NCI-H2107 treated with DMSO at 0.1 percent for 48 hours (cell line): ENCODE measurements around the gene ARHGAP31.

Experiments
- DNase-seq: peaks from one replicate; lab custom pipeline; 2025; ENCODE audit not compliant: unreplicated experiment; lab: John Stamatoyannopoulos, UW

ARHGAP31 gene

GRCh38 chr3:119378259-119378803 lies 84.1 kb downstream of the ARHGAP31 start:
- no peak for DNase-seq

DNA sequence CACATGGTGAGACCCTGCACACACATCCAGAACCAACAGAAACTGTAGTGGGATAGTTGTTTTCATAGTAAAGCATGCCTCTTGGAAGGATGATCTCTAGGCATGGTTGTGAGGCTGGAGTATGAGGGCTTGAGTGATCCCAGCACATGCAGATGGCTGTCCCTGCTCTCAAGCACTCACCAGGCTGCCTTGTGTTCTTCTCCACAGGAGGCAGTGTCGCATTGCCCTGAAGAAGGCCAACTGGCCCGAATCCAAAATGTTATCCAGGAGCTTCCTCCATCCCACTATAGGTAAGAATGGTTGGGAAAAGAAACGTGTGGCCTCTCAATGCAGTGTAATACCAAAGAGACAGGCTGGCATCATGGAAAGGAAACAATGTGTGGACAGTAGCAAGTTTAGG lies 86.5 kb downstream of the ARHGAP31 start:
- peak; percentile 38 for DNase-seq

GRCh38 chr3:119382134-119382533 lies 88.0 kb downstream of the ARHGAP31 start:
- no peak for DNase-seq

DNA sequence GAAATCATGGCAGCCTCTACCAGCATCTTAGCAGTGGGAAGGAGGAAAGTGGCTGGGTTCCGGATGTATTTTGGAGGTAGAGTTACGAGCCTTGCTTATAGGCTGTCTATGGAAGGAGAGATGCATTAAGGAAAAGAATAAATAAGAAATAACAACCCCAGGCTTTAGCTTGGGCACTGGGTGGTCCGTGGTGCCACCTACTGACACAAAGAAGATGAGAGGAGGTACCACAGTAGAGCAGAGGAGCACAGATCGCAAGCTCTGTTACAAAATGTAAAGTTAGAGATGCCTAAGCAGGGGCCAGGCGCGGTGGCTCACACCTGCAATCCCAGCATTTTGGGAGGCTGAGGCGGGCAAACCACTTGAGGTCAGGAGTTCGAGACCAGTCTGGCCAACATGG lies 94.4 kb downstream of the ARHGAP31 start:
- DNase-seq, result no peak

DNA sequence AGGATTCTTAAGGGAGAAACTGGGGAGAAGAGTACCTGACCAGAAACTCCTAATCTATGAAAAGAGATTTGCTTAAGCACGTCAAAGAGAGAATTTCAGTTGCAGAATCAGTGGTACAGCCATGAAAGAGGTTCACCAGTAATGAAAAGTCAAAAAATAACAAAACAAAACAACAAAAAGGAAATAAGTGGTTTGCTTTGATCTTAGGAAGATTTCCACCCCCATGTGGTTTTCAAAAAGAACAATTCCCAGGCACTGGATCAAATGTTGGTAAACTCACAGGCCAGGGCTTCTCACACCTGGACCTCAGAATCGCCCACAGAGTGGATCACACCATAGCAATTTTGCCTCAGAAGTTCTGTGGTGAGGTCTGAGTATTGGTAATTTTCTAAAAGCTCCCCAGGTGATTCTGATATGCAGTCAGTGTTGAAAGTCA lies 101.8 kb downstream of the ARHGAP31 start:
- DNase-seq, result no peak

DNA sequence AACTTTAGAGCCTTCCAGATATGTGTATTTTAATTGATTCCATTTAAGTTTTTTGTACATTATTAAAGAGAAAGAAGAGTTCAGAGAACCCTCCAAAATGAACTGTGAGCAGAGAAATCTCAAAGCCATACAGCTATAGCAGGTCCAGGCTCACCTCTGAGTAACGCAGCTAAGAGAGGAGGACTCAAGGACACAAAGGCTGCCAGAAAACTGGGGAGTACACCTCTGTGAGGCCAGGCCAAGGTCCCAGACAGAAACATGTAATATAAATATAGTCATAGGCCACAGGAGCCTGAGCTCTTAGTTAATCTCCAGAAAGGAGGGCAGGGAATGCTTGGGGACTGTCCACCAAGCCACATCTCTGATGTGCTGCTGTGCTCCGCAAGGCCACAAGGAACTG lies 102.7 kb downstream of the ARHGAP31 start:
- no peak for DNase-seq

- no peak for DNase-seq
Observed at GRCh38 chr3:119400466-119400865, 106.3 kb downstream of the ARHGAP31 start.

DNA sequence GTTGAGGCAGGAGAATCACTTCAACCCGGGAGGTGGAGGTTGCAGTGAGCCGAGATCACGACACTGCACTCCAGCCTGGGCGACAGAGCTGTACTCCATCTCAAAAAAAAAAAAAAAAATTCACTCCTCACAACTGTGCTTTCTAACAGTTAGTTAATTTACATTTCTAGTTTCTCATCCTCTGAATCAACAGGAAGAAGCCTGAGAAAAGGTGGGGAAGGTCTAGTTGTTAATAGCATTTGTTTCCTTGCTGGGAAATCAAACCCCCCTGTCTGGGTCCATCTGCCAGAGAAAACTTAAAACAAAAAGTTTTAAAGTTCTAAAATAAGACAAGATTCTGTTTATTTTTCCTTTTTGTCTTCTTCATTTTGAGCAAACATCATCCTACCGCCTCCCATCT lies 106.9 kb downstream of the ARHGAP31 start:
- DNase-seq, result no peak

GRCh38 chr3:119401503-119402440 lies 107.6 kb downstream of the ARHGAP31 start:
- no peak for DNase-seq

DNA sequence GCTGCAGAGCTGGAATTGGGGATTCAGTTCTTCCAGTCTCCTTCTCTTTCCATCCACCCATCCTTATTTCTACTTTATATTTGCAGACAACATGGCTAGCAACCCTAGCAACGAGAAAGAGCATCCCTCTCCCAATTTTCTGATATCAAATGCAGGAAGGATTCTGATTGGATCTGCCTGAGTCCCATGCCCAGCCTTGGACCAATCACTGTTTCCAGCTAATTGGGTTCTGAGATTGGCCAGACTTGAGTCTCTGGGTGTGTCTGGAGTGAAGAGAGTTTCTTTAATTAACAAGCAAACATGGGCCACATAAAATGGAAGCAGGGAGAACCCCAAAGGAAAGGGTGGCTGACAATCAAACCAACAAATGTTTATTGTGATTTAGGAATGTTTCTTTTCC lies 108.6 kb downstream of the ARHGAP31 start:
- no peak for DNase-seq

- DNase-seq, result no peak
Observed at GRCh38 chr3:119403201-119403600, 109.0 kb downstream of the ARHGAP31 start.

GRCh38 chr3:119405315-119405714 lies 111.1 kb downstream of the ARHGAP31 start:
- DNase-seq, result no peak

DNA sequence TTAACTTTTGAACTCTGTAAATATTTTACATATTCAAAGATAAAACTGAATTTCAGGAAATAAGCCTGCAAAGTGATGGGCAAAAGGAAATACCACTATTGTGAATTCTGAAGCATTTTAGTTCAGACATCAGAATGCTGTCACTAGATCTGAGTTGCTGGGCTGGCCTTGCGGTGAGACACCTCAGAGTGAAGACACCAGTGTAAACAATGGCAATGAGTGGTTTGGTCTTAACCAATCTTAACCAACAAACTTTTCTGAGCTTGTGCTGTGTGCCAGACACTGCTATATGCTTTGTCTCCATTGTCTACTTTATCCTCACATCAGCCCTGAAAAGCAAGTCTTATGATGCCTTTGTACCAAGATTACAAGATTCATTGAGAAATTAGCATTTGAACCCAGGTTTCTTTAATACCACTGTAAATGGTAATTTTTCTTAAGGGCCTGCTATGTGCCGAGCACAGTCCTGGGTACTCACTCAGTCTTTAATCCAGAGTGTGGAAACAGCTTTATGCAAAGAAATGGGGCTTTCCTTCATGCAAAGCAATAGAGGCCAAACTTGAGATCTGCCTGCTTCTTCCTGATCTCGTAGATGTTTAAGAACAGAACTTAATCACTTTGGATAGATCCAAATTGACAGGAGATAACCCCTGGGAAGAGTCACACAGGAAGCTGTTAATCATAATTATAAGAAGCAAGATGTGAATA lies 114.2 kb downstream of the ARHGAP31 start:
- no peak for DNase-seq

DNA sequence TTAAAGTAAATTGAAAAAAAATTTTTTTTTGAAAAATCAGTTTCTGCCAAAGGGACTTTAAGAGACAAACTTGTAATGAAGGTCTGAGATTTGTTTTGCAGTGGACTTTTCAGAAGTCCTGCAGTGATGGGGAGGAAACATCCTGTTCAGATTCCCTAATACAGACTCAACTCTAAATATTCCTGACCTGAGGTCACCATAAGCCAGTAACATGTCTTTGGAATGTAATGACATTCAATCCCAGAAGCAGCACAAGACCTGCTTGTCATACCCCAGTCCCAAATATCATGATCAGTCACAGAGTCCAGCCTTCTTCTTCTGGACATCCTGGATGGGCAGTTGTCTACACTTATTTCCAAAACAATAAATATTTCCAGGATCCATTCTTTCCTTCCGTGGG lies 115.7 kb downstream of the ARHGAP31 start:
- DNase-seq, result no peak

GRCh38 chr3:119413603-119414280 lies 119.6 kb downstream of the ARHGAP31 start:
- no peak for DNase-seq

DNA sequence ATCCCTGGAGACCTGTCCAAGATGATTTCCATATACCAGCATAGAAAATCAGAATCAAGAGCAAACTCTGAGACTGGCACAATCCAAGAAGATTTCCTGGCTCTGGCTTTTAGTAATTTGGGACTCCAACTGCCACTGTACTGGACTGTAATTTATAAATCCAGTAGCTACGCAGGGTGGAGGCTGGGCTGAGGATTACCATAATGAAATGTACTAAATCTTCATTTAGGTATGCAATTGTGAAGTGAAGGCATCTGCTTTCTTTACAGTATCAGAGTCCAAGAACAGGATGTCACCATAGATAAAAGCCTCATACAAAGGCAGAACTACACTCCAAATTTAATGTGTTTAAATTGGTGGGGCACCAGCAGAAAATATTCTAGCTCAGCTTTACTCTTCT lies 122.7 kb downstream of the ARHGAP31 start:
- no peak for DNase-seq

DNA sequence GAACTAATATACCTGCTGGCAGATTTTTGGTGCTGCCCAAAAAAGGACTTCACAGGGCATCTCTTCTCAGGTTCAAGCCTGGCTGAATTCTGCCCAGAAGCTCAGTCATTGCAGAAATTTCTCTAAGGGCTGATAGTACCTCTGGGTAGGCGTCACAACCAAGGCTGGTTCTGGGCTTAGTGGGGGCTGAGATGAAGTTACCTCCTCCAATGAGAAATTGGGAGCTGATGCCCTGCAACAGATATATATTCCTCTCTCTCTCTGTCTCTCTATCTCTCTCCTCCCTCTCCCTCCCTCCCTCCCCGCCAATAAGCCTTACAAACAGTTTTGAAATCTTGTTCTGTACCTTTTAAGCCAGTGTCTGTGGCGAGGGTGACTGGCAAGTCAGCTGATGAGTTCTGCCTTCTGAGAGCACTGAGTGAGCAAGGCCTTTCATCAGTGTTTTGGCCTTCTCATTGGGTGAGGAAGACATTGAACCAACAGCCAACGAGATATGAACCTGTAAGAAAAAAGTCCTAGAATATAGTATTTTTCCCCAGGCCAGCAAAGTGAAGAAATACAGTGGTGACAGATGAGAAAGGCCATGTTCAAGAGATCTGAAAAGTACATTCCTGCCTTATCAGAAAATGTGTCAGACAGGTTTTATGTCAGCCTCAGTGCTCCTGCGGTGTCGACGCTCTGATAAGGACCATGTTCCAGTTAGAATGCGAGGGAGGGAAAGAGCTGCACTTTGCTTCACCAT lies 123.8 kb downstream of the ARHGAP31 start:
- DNase-seq, result no peak

DNA sequence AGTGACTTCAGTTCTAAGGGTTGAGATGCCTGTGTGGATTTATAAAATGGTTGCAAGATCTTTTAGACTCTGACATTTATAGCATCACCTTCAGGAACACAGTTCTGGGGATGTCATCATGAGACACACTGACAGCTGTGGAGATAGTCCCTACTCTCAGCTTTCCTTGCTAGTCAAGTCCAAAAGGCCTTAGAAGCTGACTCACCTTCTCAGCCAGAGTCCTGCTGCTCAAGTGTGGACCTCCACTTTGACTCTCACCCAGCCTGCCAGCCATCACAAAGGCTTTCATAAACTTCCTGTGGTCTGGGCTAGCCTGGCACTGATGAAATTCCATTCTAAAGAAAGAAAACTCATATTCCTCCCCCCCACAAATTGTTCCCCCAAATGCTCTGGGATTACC lies 124.5 kb downstream of the ARHGAP31 start:
- no peak for DNase-seq

GRCh38 chr3:119420196-119420595 lies 126.0 kb downstream of the ARHGAP31 start:
- no peak for DNase-seq

- DNase-seq, result no peak
Observed at GRCh38 chr3:119427669-119428068, 133.5 kb downstream of the ARHGAP31 start.

- no peak for DNase-seq
Observed at GRCh38 chr3:119428538-119428937, 134.4 kb downstream of the ARHGAP31 start.
